Suprapubic skin (tissue), 4 donors: Measurements from ENCODE around the gene NSUN3. TPM values are rescaled to one million over a fixed set of nuclear protein-coding genes. Genes with fewer than 3 reads are reported as not detected.

Experiments
- DNase-seq, 2 donors: peaks; one replicate each; pipeline ENCODE4 v3.0.0-alpha.2; 2019; ENCODE audit warnings: low spot score in 2 of 2
- H3K27ac ChIP-seq: fragments of 200-600 bp; sonication (generic); one replicate; pipeline ENCODE4 v1.5.1; 2019
- H3K27me3 ChIP-seq: fragments of 200-600 bp; sonication (generic); one replicate; pipeline ENCODE4 v1.5.1; 2019
- H3K36me3 ChIP-seq: fragments of 200-600 bp; sonication (generic); one replicate; pipeline ENCODE4 v1.5.1; 2019
- H3K4me1 ChIP-seq: fragments of 200-600 bp; sonication (generic); one replicate; pipeline ENCODE4 v1.5.1; 2019
- H3K4me3 ChIP-seq: fragments of 200-600 bp; sonication (generic); one replicate; pipeline ENCODE4 v1.5.1; 2019; ENCODE audit warnings: mild to moderate bottlenecking
- H3K9me3 ChIP-seq: fragments of 200-600 bp; sonication (generic); one replicate; pipeline ENCODE4 v1.5.1; 2019
- EP300 ChIP-seq: sonication (generic); formaldehyde crosslinking; IDR thresholded peaks from one replicate; pipeline ENCODE4 v1.6.1; 2017; ENCODE audit warnings: antibody characterized with exemption
- POLR2A ChIP-seq, 2 donors: fragments of 450-650 bp; IDR thresholded peaks; one replicate each; pipeline ENCODE4 v1.6.1; 2017; ENCODE audit warnings: antibody characterized with exemption in 2 of 2, mild to moderate bottlenecking in 2 of 2, moderate library complexity in 2 of 2
- POLR2AphosphoS5 ChIP-seq, 3 donors: sonication (generic); formaldehyde crosslinking; IDR thresholded peaks; one replicate each; pipeline ENCODE4 v1.6.1; 2017; ENCODE audit warnings: antibody characterized with exemption in 3 of 3
- WGBS: methylation state at CpG from one replicate; pipeline ENCODE4 v1.1.5; 2018; 5-methylcytosine and 5-hydroxymethylcytosine counted together
- total RNA-seq, 4 donors: library from RNA; depleted of rRNA; stranded (reverse); fragments of >200 nt; gene quantifications; one replicate each; pipeline ENCODE4 v1.1.0, GENCODE V29; 2016
- TF ChIP-seq, protein P1 (sequence below), 2 donors: fragments of 200-600 bp in 1 of 2; fragments of 450-650 bp in 1 of 2; sonication (generic) in 1 of 2; IDR thresholded peaks; one replicate each; pipeline ENCODE4 v1.5.1; 2016 to 2019; ENCODE audit warnings: antibody characterized with exemption in 2 of 2, mild to moderate bottlenecking in 1 of 2, moderate library complexity in 1 of 2

NSUN3 gene
- total RNA-seq, 4 donors from 2014 or later, result 6.8 to 18.6 (median 8.9) TPM

DNA sequence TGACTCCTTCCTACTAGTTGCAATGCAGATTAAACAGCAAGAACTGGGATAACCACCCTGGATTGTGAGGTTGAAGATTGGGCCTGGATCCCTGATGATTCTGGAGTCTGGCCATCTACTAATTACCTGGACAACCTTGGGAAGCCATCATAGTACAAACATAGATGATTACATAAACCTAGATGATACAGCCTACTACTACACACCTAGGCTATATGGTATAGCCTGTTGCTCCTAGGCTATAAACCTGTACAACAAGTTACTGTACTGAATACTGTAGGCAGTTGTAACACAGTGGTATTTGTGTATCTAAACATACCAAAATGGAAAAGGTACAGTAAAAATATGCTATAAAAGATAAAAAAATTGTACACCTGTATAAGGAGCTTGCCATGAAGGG is 48.0 kb downstream of the NSUN3 start:
- DNase-seq, result no peak
- H3K27ac ChIP-seq, result no peak overlapping the region
- H3K36me3 ChIP-seq, result peaks cover 29% of the 10 kb centered on the region
- no peaks in the 10 kb centered on the region for H3K9me3 ChIP-seq
- H3K27me3 ChIP-seq, result no peaks in the 10 kb centered on the region
- no peaks in the 10 kb centered on the region for H3K4me1 ChIP-seq
- H3K4me3 ChIP-seq, result no peak overlapping the region
- TF ChIP-seq POLR2AphosphoS5 (IDR thresholded peaks at IDR 0.05) (no peak), POLR2A (IDR thresholded peaks at IDR 0.05) (no peak), EP300 (no peak)
- TF ChIP-seq, protein P1, sequence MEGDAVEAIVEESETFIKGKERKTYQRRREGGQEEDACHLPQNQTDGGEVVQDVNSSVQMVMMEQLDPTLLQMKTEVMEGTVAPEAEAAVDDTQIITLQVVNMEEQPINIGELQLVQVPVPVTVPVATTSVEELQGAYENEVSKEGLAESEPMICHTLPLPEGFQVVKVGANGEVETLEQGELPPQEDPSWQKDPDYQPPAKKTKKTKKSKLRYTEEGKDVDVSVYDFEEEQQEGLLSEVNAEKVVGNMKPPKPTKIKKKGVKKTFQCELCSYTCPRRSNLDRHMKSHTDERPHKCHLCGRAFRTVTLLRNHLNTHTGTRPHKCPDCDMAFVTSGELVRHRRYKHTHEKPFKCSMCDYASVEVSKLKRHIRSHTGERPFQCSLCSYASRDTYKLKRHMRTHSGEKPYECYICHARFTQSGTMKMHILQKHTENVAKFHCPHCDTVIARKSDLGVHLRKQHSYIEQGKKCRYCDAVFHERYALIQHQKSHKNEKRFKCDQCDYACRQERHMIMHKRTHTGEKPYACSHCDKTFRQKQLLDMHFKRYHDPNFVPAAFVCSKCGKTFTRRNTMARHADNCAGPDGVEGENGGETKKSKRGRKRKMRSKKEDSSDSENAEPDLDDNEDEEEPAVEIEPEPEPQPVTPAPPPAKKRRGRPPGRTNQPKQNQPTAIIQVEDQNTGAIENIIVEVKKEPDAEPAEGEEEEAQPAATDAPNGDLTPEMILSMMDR (IDR thresholded peaks at IDR 0.05), result no peak

DNA sequence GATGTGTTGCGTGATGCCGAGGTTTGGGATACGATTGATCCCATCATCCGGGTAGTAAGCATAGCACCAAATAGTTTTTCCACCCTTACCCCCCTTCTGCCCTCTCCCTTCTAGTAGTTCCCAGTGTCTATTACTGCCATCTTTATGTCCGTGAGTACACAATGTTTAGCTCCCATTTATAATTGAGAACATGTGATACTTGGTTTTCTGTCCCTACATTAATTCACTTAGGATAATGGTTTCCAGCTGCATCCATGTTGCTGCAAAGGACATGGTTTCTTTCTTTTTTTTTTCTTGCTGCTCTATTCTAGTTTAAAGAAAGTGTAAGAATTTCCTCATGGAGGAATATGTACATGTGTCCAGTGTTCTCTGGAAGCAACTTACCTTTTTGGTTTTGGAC is 51.8 kb downstream of the NSUN3 start:
- Histone ChIP-seq H3K4me3 (no peak overlapping the region), H3K27me3 (no peaks in the 10 kb centered on the region), H3K27ac (no peak overlapping the region), H3K36me3 (peaks cover 18% of the 10 kb centered on the region), H3K4me1 (peaks cover 5% of the 10 kb centered on the region), H3K9me3 (no peaks in the 10 kb centered on the region)
- TF ChIP-seq, protein P1 (IDR thresholded peaks at IDR 0.05), result no peak
- TF ChIP-seq POLR2A (IDR thresholded peaks at IDR 0.05) (no peak), EP300 (no peak), POLR2AphosphoS5 (IDR thresholded peaks at IDR 0.05) (no peak)
- no peak for DNase-seq
- 82% methylated on average over 5 of the region's 5 CpGs for WGBS

DNA sequence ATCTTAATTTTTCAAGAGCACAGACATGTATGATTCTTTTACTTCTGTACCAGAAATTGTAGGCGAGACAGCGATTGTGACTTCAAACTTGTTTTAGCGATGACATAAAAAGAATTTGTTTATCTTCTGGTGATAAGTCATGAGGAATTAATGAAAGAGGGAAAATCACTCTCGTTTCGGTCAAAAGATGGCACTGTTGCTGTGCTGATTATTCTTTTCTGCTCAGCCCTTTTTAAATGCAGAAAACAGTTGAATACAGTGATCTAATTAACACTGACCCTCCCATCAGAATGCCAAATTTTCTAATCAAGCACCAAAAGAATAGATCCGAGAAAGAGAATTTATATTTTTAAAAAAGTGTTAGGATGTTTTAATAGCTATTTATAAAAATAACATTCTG is 52.6 kb downstream of the NSUN3 start:
- Histone ChIP-seq H3K4me1 (peaks cover 5% of the 10 kb centered on the region), H3K4me3 (no peak overlapping the region), H3K27ac (no peak overlapping the region), H3K9me3 (no peaks in the 10 kb centered on the region), H3K27me3 (no peaks in the 10 kb centered on the region), H3K36me3 (peaks cover 18% of the 10 kb centered on the region)
- 44% methylated on average over 6 of the region's 6 CpGs for WGBS
- no peak for DNase-seq
- TF ChIP-seq EP300 (no peak), POLR2AphosphoS5 (IDR thresholded peaks at IDR 0.05) (no peak), POLR2A (IDR thresholded peaks at IDR 0.05) (no peak)
- TF ChIP-seq, protein P1 (IDR thresholded peaks at IDR 0.05), result no peak

DNA sequence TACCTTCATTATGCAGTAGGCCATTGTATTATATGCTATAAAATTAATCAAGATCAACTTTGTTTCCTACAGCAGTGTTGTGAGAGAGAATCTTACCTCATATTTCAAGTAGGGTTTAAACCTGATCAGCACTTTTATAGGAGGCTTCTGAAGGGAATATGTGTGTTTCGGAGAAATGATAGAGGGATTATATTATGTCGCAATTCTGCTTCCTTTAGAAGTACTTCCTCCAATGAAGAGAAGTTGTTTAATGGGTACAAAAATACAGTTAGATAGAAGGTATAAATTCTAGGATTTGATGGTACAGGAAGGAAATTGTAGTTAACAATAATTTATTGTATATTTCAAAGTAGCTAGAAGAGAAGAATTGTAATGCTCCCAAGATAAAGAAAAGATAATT is 54.9 kb downstream of the NSUN3 start:
- Histone ChIP-seq H3K27ac (no peak overlapping the region), H3K4me1 (peaks cover 5% of the 10 kb centered on the region), H3K36me3 (no peaks in the 10 kb centered on the region), H3K9me3 (no peaks in the 10 kb centered on the region), H3K27me3 (no peaks in the 10 kb centered on the region), H3K4me3 (no peak overlapping the region)
- WGBS, result 84% methylated on average over 2 of the region's 2 CpGs
- TF ChIP-seq POLR2A (IDR thresholded peaks at IDR 0.05) (no peak), EP300 (no peak), POLR2AphosphoS5 (IDR thresholded peaks at IDR 0.05) (no peak)
- TF ChIP-seq, protein P1 (IDR thresholded peaks at IDR 0.05), result no peak
- no peak for DNase-seq

DNA sequence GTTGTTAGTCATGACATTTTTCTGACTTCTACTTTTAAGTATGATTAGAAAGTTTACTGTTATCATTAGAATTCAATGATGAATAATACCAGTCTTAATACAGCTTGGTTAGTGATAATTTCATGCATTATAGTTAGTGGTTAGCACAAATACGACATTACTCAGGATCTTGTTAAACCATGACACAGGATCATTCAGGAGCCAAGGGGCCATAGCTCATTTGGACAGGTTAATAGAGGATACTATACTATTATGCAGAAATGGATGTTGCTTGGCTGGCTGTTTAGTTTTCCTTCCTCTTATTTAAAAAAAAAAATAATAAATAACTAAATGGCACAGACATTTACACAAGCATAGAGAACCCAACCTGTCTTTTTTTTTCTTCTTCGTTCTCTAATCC is 55.5 kb downstream of the NSUN3 start:
- Histone ChIP-seq H3K4me3 (no peak overlapping the region), H3K27ac (no peak overlapping the region), H3K4me1 (peaks cover 5% of the 10 kb centered on the region), H3K9me3 (no peaks in the 10 kb centered on the region), H3K27me3 (no peaks in the 10 kb centered on the region), H3K36me3 (no peaks in the 10 kb centered on the region)
- 81% methylated on average over 2 of the region's 2 CpGs for WGBS
- DNase-seq, result no peak
- TF ChIP-seq, protein P1 (IDR thresholded peaks at IDR 0.05), result no peak
- TF ChIP-seq POLR2A (IDR thresholded peaks at IDR 0.05), result no peak
- no peak for TF ChIP-seq POLR2AphosphoS5 (IDR thresholded peaks at IDR 0.05)
- no peak for TF ChIP-seq EP300
